AG09319 (cell line): Measurements from ENCODE around the gene CD47.

ENCODE experiments used
- DNase-seq: peaks from one replicate; pipeline ENCODE4 v3.0.0-alpha.2; 2010; ENCODE audit warnings: low read depth; ENCODE audit errors: extremely low read depth
- TF ChIP-seq, protein P1 (sequence below): IDR thresholded peaks from 2 replicates; pipeline ENCODE4 v1.5.1; 2011; ENCODE audit warnings: low read depth, mild to moderate bottlenecking, inconsistent platforms, low read length, moderate library complexity

The CD47 gene

GRCh38 chr3:108103886-108104797, 13.3 kb upstream of the CD47 start:
- no peak for DNase-seq
- TF ChIP-seq, protein P1, sequence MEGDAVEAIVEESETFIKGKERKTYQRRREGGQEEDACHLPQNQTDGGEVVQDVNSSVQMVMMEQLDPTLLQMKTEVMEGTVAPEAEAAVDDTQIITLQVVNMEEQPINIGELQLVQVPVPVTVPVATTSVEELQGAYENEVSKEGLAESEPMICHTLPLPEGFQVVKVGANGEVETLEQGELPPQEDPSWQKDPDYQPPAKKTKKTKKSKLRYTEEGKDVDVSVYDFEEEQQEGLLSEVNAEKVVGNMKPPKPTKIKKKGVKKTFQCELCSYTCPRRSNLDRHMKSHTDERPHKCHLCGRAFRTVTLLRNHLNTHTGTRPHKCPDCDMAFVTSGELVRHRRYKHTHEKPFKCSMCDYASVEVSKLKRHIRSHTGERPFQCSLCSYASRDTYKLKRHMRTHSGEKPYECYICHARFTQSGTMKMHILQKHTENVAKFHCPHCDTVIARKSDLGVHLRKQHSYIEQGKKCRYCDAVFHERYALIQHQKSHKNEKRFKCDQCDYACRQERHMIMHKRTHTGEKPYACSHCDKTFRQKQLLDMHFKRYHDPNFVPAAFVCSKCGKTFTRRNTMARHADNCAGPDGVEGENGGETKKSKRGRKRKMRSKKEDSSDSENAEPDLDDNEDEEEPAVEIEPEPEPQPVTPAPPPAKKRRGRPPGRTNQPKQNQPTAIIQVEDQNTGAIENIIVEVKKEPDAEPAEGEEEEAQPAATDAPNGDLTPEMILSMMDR = no peak

DNA sequence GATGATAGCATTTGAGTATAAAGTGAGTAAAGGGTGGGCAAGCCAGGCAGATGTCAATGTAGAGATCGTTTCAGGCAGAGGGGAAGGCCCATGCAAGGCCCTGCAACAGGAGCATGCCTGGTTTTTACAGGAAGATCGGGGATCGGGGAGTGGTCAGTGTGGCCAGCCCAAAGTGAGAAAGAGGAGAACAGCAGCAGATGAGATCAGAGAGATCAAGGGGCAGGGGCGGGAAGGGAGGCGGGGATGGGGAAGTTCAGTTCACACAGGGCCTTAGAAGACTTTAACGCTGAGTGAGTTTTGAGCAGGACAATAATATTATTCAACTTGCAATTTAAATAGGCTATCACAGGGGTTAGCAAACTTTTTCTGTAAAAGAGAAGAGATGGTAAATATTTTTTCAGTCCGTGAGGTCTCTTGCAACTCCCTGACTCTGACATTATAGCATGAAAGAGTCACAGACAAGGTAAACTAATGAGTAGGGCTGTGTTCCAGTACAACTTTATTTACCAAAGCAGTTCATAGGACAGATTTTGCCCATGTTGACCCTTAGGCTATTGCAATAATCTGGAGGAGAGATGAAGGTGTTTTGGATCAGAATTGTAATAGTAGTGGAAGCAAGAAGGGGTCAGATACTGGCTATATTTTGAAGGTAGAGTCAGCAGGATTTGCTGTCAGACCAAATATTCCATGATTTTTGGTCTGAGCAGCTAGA, 12.4 kb upstream of the CD47 start:
- TF ChIP-seq, protein P1 = no peak
- no peak for DNase-seq

GRCh38 chr3:108102420-108103039, 11.7 kb upstream of the CD47 start:
- DNase-seq = no peak
- TF ChIP-seq, protein P1 = no peak

GRCh38 chr3:108100906-108101660, 10.3 kb upstream of the CD47 start:
- TF ChIP-seq, protein P1 = no peak
- DNase-seq = no peak

- TF ChIP-seq, protein P1 = no peak
- no peak for DNase-seq
Measured at GRCh38 chr3:108099679-108100428, 9.0 kb upstream of the CD47 start.

DNA sequence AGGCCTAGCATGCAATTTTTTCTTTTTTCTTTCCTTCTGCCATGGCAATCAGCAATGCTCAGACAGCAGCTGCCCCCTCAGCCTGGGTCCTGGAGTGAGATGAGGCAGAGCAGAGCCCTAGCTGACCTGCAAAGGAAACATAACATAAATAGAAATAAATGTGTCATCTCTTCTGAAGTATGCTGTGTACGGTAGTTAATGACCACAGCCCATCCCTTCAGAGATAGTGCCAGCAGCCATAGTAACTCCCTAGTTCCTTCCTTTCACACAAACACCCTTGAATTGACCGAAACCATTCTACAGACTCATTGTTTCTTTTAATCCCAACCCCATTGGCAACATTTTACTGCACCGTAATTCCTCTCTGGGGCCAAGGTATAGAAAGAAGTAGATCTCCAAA, 8.4 kb upstream of the CD47 start:
- TF ChIP-seq, protein P1 = no peak
- no peak for DNase-seq
